HG03378 (cell line): Measurements from ENCODE around the gene ADAMTS9.

Source experiments
- ATAC-seq: cut with Tn5 transposase; IDR thresholded peaks from one replicate; pipeline ENCODE4 v1.9.1; 2021; ENCODE audit warnings: mild to moderate bottlenecking, moderate library complexity; ENCODE audit not compliant: unreplicated experiment

ADAMTS9 gene

GRCh38 chr3:64586952-64587351 is 100.8 kb downstream of the ADAMTS9 start:
- no peak for ATAC-seq

GRCh38 chr3:64584179-64584578 is 103.6 kb downstream of the ADAMTS9 start:
- no peak for ATAC-seq

GRCh38 chr3:64578797-64579196 is 109.0 kb downstream of the ADAMTS9 start:
- ATAC-seq, result no peak

- no peak for ATAC-seq
These were observed 109.6 kb downstream of the ADAMTS9 start for GRCh38 chr3:64578062-64578770.

GRCh38 chr3:64576211-64576775 is 111.5 kb downstream of the ADAMTS9 start:
- ATAC-seq, result no peak

GRCh38 chr3:64575211-64575844 is 112.5 kb downstream of the ADAMTS9 start:
- ATAC-seq, result peak; percentile 90

- ATAC-seq, result no peak
These were observed 113.6 kb downstream of the ADAMTS9 start for GRCh38 chr3:64574194-64574593.

- no peak for ATAC-seq
These were observed 115.8 kb downstream of the ADAMTS9 start for GRCh38 chr3:64571982-64572381.

GRCh38 chr3:64568895-64569517 is 118.8 kb downstream of the ADAMTS9 start:
- ATAC-seq, result no peak

- ATAC-seq, result no peak
These were observed 120.9 kb downstream of the ADAMTS9 start for GRCh38 chr3:64566859-64567258.

GRCh38 chr3:64563751-64564150 is 124.0 kb downstream of the ADAMTS9 start:
- no peak for ATAC-seq

GRCh38 chr3:64561868-64562267 is 125.9 kb downstream of the ADAMTS9 start:
- ATAC-seq, result no peak

GRCh38 chr3:64561325-64561843 is 126.4 kb downstream of the ADAMTS9 start:
- ATAC-seq, result no peak

GRCh38 chr3:64560791-64561190 is 127.0 kb downstream of the ADAMTS9 start:
- no peak for ATAC-seq

- ATAC-seq, result no peak
These were observed 128.2 kb downstream of the ADAMTS9 start for GRCh38 chr3:64559588-64559987.

- no peak for ATAC-seq
These were observed 131.8 kb downstream of the ADAMTS9 start for GRCh38 chr3:64556046-64556445.

GRCh38 chr3:64555351-64555750 is 132.4 kb downstream of the ADAMTS9 start:
- no peak for ATAC-seq

- ATAC-seq, result no peak
These were observed 133.5 kb downstream of the ADAMTS9 start for GRCh38 chr3:64554096-64554920.

- ATAC-seq, result no peak
These were observed 134.8 kb downstream of the ADAMTS9 start for GRCh38 chr3:64552966-64553365.

GRCh38 chr3:64552160-64552559 is 135.6 kb downstream of the ADAMTS9 start:
- no peak for ATAC-seq

- ATAC-seq, result no peak
These were observed 136.1 kb downstream of the ADAMTS9 start for GRCh38 chr3:64551697-64552096.
